Measurements from ENCODE around the gene BCL2L14.
"Not testable (repeated sequence)": the region's sequence is repeated elsewhere in the genome, so short reads cannot be mapped to it uniquely, and the experiment has no call there.

BCL2L14 gene

DNA sequence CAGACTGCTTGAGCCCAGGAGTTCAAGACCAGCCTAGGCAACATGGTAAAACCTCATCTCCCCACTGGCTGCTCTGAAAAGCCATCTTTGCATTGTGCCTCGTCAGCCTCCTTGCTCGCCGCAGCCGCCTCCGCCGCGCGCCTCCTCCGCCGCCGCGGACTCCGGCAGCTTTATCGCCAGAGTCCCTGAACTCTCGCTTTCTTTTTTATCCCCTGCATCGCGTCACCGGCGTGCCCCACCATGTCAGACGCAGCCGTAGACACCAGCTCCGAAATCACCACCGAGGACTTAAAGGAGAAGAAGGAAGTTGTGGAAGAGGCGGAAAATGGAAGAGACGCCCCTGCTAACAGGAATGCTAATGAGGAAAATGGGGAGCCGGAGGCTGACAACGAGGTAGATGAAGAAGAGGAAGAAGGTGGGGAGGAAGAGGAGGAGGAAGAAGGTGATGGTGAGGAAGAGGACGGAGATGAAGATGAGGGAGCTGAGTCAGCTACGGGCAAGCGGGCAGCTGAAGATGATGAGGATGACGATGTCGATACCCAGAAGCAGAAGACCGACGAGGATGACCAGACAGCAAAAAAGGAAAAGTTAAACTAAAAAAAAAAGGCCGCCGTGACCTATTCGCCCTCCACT is 40.3 kb downstream of the BCL2L14 start:
- DNase-seq: not testable (repeated sequence)

DNA sequence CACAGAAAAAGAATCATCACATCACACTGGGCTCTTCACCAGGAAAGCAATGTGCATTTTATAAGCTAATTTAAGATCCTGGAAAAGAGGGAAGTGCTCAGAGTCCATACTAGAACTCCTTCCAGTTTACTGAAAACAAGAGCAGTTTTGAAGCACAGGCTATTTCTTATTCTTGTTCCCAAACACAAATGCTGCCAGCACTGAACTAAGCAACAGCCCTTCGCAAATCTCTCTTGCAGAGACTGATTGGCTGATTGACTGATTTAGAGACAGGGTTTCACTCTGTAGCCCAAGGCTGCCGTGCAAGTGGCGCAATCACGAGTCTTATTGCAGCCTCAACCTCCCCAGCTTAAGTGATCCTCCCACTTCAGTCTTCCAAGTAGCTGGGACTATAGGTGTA is 44.8 kb downstream of the BCL2L14 start:
- no peak for DNase-seq

- DNase-seq: no peak
Observed at GRCh38 chr12:12116677-12117076, 45.9 kb downstream of the BCL2L14 start.

GRCh38 chr12:12121061-12121460 is 50.3 kb downstream of the BCL2L14 start:
- no peak for DNase-seq

DNA sequence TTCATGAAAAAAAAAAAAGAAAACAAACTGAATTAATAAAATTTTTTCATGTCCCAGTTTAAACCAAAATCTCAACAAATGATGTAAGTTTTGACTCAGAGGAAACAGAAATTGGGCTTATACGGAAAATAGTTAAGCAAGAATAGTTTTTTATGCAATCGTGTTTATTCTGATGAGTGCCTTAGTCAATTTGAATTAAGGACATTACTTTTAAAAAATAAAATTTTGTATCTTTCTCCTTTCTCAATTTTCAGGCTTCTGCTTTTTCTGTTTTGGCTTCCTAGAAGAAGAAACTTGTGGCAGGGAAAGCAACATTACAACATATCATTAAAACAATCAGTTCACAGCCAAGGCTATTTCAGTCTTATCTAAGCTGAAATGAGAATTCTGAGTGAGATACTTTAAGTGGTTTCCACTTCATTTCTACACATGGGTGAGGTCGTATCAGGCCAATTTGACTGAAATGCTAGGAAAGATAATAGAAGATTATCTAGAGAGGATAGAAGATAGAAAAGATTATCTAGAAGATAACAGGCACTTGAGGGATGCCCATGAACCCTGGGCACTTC is 52.4 kb downstream of the BCL2L14 start:
- no peak for DNase-seq

GRCh38 chr12:12126551-12126950 is 55.8 kb downstream of the BCL2L14 start:
- no peak for DNase-seq

GRCh38 chr12:12127304-12127703 is 56.6 kb downstream of the BCL2L14 start:
- no peak for DNase-seq

- DNase-seq: no peak
Observed at GRCh38 chr12:12128670-12129069, 57.9 kb downstream of the BCL2L14 start.

DNA sequence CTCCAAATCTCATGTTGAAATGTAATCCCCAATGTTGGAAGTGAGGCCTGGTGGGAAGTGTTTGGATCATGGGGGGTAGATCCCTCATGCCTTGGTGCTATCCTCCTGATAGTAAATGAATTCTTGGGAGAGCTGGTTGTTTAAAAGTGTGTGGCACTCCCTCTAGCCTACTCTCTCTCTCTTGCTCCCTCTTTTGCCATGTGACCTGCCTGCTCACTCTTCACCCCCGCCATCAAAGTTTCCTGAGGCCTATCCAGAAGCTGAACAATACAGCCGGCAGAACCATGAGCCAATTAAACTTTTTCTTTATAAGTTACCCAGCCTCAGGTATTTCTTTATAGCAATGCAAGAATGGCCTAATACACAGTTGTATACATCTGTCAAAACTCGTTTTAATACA is 62.5 kb downstream of the BCL2L14 start:
- DNase-seq: no peak

- DNase-seq: no peak
Observed at GRCh38 chr12:12133785-12134184, 63.0 kb downstream of the BCL2L14 start.

DNA sequence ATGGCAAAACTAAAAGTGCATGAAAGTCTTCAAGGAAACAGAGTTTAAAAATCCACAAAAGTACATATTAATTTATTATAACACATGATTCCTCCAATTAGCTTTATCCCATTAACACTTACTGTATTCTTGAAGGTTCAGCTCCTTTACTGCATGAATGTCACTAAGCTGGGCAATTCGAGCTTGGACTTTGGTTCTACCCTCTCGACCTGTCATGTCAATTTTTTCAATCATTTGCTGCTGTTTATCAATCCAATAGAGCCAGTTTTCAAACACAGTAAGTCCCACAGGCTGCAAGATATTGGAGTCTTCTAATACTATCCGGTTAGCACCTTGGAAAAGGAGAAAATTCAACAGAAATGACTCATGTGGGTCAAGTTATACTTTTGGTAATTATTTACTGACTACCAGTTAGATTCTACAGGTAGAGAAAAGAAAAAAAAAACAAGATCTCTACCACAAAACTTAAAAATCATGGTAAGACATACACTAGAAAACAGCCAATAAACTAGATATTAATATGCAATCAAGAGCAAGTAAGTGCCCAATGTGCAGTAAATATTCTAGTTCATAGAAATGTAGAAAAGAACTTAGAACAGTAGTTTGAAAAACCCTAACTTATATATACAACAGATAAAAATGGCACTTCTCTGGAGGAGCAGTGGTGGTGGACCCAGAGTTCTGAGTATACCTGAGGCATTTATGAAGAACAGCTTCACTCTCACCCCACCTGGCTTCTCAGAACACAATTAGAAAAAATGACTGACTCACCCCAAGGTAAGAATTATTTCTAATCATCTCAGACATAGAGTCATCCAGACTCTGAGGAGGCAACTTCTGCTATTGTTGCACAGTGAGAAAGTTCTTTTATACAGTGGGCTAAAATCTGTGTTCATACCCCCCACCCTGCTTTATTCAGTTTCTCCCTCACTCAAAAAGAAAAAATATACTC is 67.7 kb downstream of the BCL2L14 start:
- no peak for DNase-seq

DNA sequence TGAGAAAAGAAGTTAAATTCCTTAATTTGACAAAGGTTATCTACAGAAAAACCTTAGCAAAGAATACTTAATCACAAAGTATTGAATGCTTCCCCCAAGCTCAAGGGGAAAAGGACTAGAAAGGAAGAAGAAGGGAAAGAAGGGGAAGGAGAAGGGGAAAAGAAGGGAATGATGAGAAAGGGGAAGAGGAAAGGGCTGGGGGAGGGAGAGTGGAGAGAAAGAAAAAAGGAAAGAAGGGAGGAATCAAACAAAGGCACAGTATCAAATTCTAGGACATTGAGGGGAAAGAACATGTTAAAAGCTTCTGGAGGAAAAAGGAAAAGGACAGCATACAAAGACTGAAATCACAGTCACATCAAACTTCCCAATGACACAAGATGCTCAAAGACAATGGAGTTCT is 70.3 kb downstream of the BCL2L14 start:
- no peak for DNase-seq

- not testable (repeated sequence) for DNase-seq
Observed at GRCh38 chr12:12144531-12144930, 73.8 kb downstream of the BCL2L14 start.

DNA sequence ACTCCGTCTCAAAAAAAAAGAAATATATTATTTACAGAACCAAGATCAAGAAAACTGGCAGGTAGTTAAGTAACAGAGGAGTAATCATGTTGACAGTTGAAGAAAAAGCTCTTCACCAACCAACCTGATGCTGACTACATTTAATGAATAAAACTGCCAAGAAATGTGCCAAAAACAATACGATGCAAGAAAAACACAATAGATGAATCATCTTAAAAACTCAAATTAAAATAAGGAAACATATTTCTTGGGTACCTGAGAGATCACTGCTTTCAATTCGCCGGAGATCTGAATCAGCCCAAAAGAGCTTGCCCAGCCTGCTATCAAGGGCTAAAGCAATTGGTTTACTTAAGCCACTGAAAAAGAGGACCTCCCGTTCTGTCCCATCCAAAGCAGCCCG is 76.4 kb downstream of the BCL2L14 start:
- DNase-seq: no peak
